RWPE1 (cell line): ENCODE data around the gene ZFYVE16.
"Not testable (repeated sequence)": the region's sequence is repeated elsewhere in the genome, so short reads cannot be mapped to it uniquely, and the experiment has no call there.

ENCODE experiments used
- CTCF ChIA-PET: fragments of 350-600 bp; sonication (Branson Sonifier 250); formaldehyde crosslinking; extraction: SDS; loops from one replicate; lab custom pipeline; 2021; lab: Yijun Ruan, JAX
- POLR2A ChIA-PET: fragments of 400-600 bp; formaldehyde crosslinking; extraction: SDS; loops from one replicate; lab custom pipeline; 2020; ENCODE audit warnings: antibody characterized with exemption; ENCODE audit not compliant: low non-redundant PET; lab: Yijun Ruan, JAX
- DNase-seq: peaks from one replicate; pipeline ENCODE4 v3.0.0; 2012; ENCODE audit warnings: low spot score
- H3K27ac ChIP-seq: fragments of 450-650 bp; 2 replicates; pipeline ENCODE4 v1.5.1; 2017
- CTCF ChIP-seq: fragments of 450-650 bp; conservative IDR thresholded peaks from 2 replicates; pipeline ENCODE4 v1.5.1; 2017; ENCODE audit warnings: low read depth, mild to moderate bottlenecking

Gene ZFYVE16

GRCh38 chr5:80408484-80409366, 861 bp downstream of the ZFYVE16 start:
- ChIA-PET CTCF (interaction anchor here (0.6 to 1.2 kb wide), 4 partner anchors 39 to 894 kb away, joined by 3 to 7 read pairs (median 4); no protein-coding TSS in a partner anchor), POLR2A (interaction anchor here (0.6 to 0.7 kb wide), 2 partner anchors 13 to 32 kb away, joined by 3 to 4 read pairs; no protein-coding TSS in a partner anchor)
- H3K27ac ChIP-seq = peak overlapping the region; percentile 95
- no peak for TF ChIP-seq CTCF
- DNase-seq = peak; percentile 74

- ChIA-PET POLR2A (no interaction called here), CTCF (interaction anchor here (0.6 to 1.2 kb wide), 3 partner anchors 39 to 893 kb away, joined by 3 to 7 read pairs (median 3); no protein-coding TSS in a partner anchor)
- H3K27ac ChIP-seq = no peak overlapping the region
- no peak for DNase-seq
- no peak for TF ChIP-seq CTCF
These were observed 1.6 kb downstream of the ZFYVE16 start for GRCh38 chr5:80409367-80409966.

GRCh38 chr5:80411589-80412219, 3.8 kb downstream of the ZFYVE16 start:
- ChIA-PET CTCF (interaction anchor here (0.7 kb wide), 1 partner anchor 460 kb away, joined by 3 read pairs; no protein-coding TSS in a partner anchor), POLR2A (no interaction called here)

GRCh38 chr5:80414113-80414512, 6.2 kb downstream of the ZFYVE16 start:
- no peak for DNase-seq
- no peak overlapping the region for H3K27ac ChIP-seq
- ChIA-PET CTCF (no interaction called here), POLR2A (no interaction called here)
- TF ChIP-seq CTCF = no peak

More at GRCh38 chr5:80411589-80412219, 3.8 kb downstream of the ZFYVE16 start:
- DNase-seq = no peak
- TF ChIP-seq CTCF = no peak
- no peak overlapping the region for H3K27ac ChIP-seq

- no peak for DNase-seq
- CTCF ChIA-PET = no interaction called here
- POLR2A ChIA-PET = no interaction called here
- no peak overlapping the region for H3K27ac ChIP-seq
- TF ChIP-seq CTCF = no peak
These were observed 10.1 kb downstream of the ZFYVE16 start for GRCh38 chr5:80417973-80418372.

- ChIA-PET POLR2A (interaction anchor here (0.8 kb wide), 1 partner anchor 723 kb away, joined by 5 read pairs; no protein-coding TSS in a partner anchor), CTCF (interaction anchor here (0.7 kb wide), 1 partner anchor 914 kb away, joined by 3 read pairs; no protein-coding TSS in a partner anchor)
- not testable (repeated sequence) for DNase-seq, H3K27ac ChIP-seq
These were observed 16.5 kb downstream of the ZFYVE16 start for GRCh38 chr5:80424365-80424764.
